Sigmoid colon (tissue), 4 donors: ENCODE measurements around the gene SMYD1.

ENCODE experiments used
- CTCF ChIP-seq, 4 experiments: fragments of 450-650 bp in 3 of 4; fragments of 200-600 bp in 1 of 4; IDR thresholded peaks; one replicate each; pipeline ENCODE4 v1.5.1; 2016 to 2019; ENCODE audit warnings: antibody characterized with exemption in 4 of 4, mild to moderate bottlenecking in 3 of 4, moderate library complexity in 2 of 4
- POLR2A ChIP-seq, 2 donors: fragments of 450-650 bp; IDR thresholded peaks; one replicate each; pipeline ENCODE4 v1.6.1; 2016; ENCODE audit warnings: antibody characterized with exemption in 2 of 2, mild to moderate bottlenecking in 2 of 2, moderate library complexity in 2 of 2
- POLR2AphosphoS5 ChIP-seq, 4 donors: sonication (generic); formaldehyde crosslinking; IDR thresholded peaks; one replicate each; pipeline ENCODE4 v1.6.1; 2017; ENCODE audit warnings: antibody characterized with exemption in 4 of 4

GRCh38 chr2:88144914-88145497 is 77.4 kb downstream of the SMYD1 start:
- no peak for TF ChIP-seq CTCF (IDR thresholded peaks at IDR 0.05)
- no peak for TF ChIP-seq POLR2AphosphoS5 (IDR thresholded peaks at IDR 0.05)
- TF ChIP-seq POLR2A (IDR thresholded peaks at IDR 0.05): no peak
